Glomerular endothelial cell (primary cell): ENCODE measurements around the gene CREB3L1. TPM values are rescaled to one million over a fixed set of nuclear protein-coding genes. Genes with fewer than 3 reads are reported as not detected.

ENCODE experiments used
- DNase-seq: peaks from one replicate; pipeline ENCODE4 v3.0.0-alpha.2; 2011; ENCODE audit warnings: low read depth, low spot score; ENCODE audit errors: extremely low read depth
- total RNA-seq: library from RNA; depleted of rRNA; stranded (reverse); fragments of >200 nt; gene quantifications from 2 replicates; pipeline ENCODE4 v1.2.3, GENCODE V29; 2015

CREB3L1 gene
- total RNA-seq, 1 donor from 2014 or later = 23.4 TPM

- no peak for DNase-seq
Observed at GRCh38 chr11:46321757-46322156, 44.3 kb downstream of the CREB3L1 start.

- no peak for DNase-seq
Observed at GRCh38 chr11:46322759-46323158, 45.3 kb downstream of the CREB3L1 start.

- DNase-seq = no peak
Observed at GRCh38 chr11:46326813-46327416, 49.5 kb downstream of the CREB3L1 start.

GRCh38 chr11:46327829-46328228, 50.4 kb downstream of the CREB3L1 start:
- DNase-seq = no peak

- no peak for DNase-seq
Observed at GRCh38 chr11:46330154-46330553, 52.7 kb downstream of the CREB3L1 start.

GRCh38 chr11:46330563-46331281, 53.3 kb downstream of the CREB3L1 start:
- DNase-seq = no peak

GRCh38 chr11:46331282-46331984, 54.0 kb downstream of the CREB3L1 start:
- DNase-seq = no peak

- DNase-seq = no peak
Observed at GRCh38 chr11:46332093-46332567, 54.7 kb downstream of the CREB3L1 start.

- DNase-seq = no peak
Observed at GRCh38 chr11:46332568-46333393, 55.3 kb downstream of the CREB3L1 start.

GRCh38 chr11:46333394-46333947, 56.0 kb downstream of the CREB3L1 start:
- DNase-seq = no peak

- no peak for DNase-seq
Observed at GRCh38 chr11:46334211-46334610, 56.7 kb downstream of the CREB3L1 start.

GRCh38 chr11:46335271-46335670, 57.8 kb downstream of the CREB3L1 start:
- DNase-seq = no peak

- no peak for DNase-seq
Observed at GRCh38 chr11:46335890-46336562, 58.6 kb downstream of the CREB3L1 start.

GRCh38 chr11:46336563-46337180, 59.2 kb downstream of the CREB3L1 start:
- no peak for DNase-seq

- no peak for DNase-seq
Observed at GRCh38 chr11:46337626-46338345, 60.3 kb downstream of the CREB3L1 start.

GRCh38 chr11:46338636-46338987, 61.1 kb downstream of the CREB3L1 start:
- no peak for DNase-seq

GRCh38 chr11:46338988-46339666, 61.7 kb downstream of the CREB3L1 start:
- no peak for DNase-seq

- no peak for DNase-seq
Observed at GRCh38 chr11:46339816-46340215, 62.4 kb downstream of the CREB3L1 start.
